ENCODE measurements around the gene SLC38A4. TPM values are rescaled to one million over a fixed set of nuclear protein-coding genes. Genes with fewer than 3 reads are reported as not detected.

The SLC38A4 gene
- total RNA-seq, 1 experiment from 2014 or later, result 1.5 TPM

DNA sequence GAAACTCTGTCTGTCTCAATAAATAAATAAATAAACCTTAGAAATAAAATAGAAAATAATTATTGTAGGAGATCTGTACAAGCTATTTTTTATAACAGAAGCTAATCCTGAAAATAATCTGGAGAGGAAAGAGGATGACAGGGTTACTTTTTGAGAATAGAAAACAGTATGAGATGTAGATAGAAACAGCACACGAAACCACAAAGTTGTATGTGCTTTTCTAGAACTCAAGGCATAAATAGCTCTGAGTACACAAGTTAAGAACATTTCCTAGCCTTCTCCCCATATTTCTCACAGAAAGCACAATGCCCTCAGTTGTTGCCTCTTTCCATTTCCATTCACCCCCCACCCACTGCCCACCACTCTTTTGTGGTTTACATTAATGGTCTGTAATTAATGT lies 35.7 kb downstream of the SLC38A4 start:
- no peak for DNase-seq
- TF ChIP-seq, protein P1, sequence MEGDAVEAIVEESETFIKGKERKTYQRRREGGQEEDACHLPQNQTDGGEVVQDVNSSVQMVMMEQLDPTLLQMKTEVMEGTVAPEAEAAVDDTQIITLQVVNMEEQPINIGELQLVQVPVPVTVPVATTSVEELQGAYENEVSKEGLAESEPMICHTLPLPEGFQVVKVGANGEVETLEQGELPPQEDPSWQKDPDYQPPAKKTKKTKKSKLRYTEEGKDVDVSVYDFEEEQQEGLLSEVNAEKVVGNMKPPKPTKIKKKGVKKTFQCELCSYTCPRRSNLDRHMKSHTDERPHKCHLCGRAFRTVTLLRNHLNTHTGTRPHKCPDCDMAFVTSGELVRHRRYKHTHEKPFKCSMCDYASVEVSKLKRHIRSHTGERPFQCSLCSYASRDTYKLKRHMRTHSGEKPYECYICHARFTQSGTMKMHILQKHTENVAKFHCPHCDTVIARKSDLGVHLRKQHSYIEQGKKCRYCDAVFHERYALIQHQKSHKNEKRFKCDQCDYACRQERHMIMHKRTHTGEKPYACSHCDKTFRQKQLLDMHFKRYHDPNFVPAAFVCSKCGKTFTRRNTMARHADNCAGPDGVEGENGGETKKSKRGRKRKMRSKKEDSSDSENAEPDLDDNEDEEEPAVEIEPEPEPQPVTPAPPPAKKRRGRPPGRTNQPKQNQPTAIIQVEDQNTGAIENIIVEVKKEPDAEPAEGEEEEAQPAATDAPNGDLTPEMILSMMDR (IDR thresholded peaks at IDR 0.05; ENCODE audit: unreplicated experiment), result no peak
- no TSS peak for BruUV-seq (replicated peaks)
- Mint-ChIP-seq H3K4me1 (ENCODE audit: low read depth, unreplicated experiment) (no peaks in the 10 kb centered on the region), H3K9me3 (ENCODE audit: low read depth, unreplicated experiment) (no peaks in the 10 kb centered on the region), H3K4me3 (ENCODE audit: low read depth, unreplicated experiment) (no peak overlapping the region), H3K27ac (ENCODE audit: unreplicated experiment) (no peak overlapping the region), H3K36me3 (ENCODE audit: insufficient read depth, unreplicated experiment) (no peaks in the 10 kb centered on the region), H3K27me3 (ENCODE audit: unreplicated experiment) (no peaks in the 10 kb centered on the region)
- intact Hi-C loops (cut with micrococcal nuclease; ENCODE audit: unreplicated experiment), result no loop called here
- CTCF ChIA-PET, result no interaction called here

GRCh38 chr12:46788072-46788887 lies 37.5 kb downstream of the SLC38A4 start:
- no TSS peak for BruUV-seq (replicated peaks)
- no peaks in the 10 kb centered on the region for H3K36me3 Mint-ChIP-seq (ENCODE audit: insufficient read depth, unreplicated experiment)
- no peaks in the 10 kb centered on the region for H3K9me3 Mint-ChIP-seq (ENCODE audit: low read depth, unreplicated experiment)
- DNase-seq, result no peak
- H3K4me3 Mint-ChIP-seq (ENCODE audit: low read depth, unreplicated experiment), result no peak overlapping the region
- H3K27me3 Mint-ChIP-seq (ENCODE audit: unreplicated experiment), result no peaks in the 10 kb centered on the region
- H3K4me1 Mint-ChIP-seq (ENCODE audit: low read depth, unreplicated experiment), result no peaks in the 10 kb centered on the region
- CTCF ChIA-PET, result no interaction called here
- H3K27ac Mint-ChIP-seq (ENCODE audit: unreplicated experiment), result no peak overlapping the region
- intact Hi-C loops (cut with micrococcal nuclease; ENCODE audit: unreplicated experiment), result no loop called here
- TF ChIP-seq, protein P1 (IDR thresholded peaks at IDR 0.05; ENCODE audit: unreplicated experiment), result no peak

DNA sequence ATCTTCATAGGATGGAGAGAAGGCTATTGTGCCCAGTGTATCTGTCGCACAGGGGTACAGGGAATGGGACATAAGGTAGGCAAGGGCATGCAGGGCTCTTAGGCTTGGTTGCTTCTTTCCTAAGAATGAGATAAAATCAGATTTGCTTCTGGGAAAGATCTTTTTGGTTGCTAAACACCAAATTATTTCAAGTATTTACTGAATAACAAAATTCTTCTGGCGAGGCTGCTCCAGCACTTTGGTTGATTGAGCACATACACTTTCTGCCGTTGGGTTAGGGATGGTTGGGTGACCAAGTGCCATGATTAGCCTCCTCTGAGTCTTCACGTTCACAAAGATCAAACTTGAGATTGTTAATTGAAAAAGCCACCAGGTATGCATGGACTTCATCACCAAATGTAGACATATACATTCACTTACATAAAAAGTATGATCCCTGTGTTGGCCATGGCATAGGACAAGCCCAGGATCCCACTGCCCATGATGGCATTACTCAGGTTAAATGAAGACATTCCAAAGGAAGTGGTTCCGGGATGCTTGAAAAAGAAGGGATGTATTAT lies 38.2 kb downstream of the SLC38A4 start:
- TF ChIP-seq, protein P1 (IDR thresholded peaks at IDR 0.05; ENCODE audit: unreplicated experiment), result no peak
- Mint-ChIP-seq H3K4me3 (ENCODE audit: low read depth, unreplicated experiment) (no peak overlapping the region), H3K27ac (ENCODE audit: unreplicated experiment) (no peak overlapping the region), H3K36me3 (ENCODE audit: insufficient read depth, unreplicated experiment) (no peaks in the 10 kb centered on the region), H3K9me3 (ENCODE audit: low read depth, unreplicated experiment) (no peaks in the 10 kb centered on the region), H3K4me1 (ENCODE audit: low read depth, unreplicated experiment) (no peaks in the 10 kb centered on the region), H3K27me3 (ENCODE audit: unreplicated experiment) (no peaks in the 10 kb centered on the region)
- CTCF ChIA-PET, result no interaction called here
- DNase-seq, result no peak
- no TSS peak for BruUV-seq (replicated peaks)
- intact Hi-C loops (cut with micrococcal nuclease; ENCODE audit: unreplicated experiment), result no loop called here

GRCh38 chr12:46786774-46787173 lies 39.0 kb downstream of the SLC38A4 start:
- DNase-seq, result no peak

More at GRCh38 chr12:46786774-46787173, 39.0 kb downstream of the SLC38A4 start:
- no peaks in the 10 kb centered on the region for H3K4me1 Mint-ChIP-seq (ENCODE audit: low read depth, unreplicated experiment)
- H3K27me3 Mint-ChIP-seq (ENCODE audit: unreplicated experiment), result no peaks in the 10 kb centered on the region
- intact Hi-C loops (cut with micrococcal nuclease; ENCODE audit: unreplicated experiment), result no loop called here
- CTCF ChIA-PET, result no interaction called here
- BruUV-seq (replicated peaks), result no TSS peak
- H3K9me3 Mint-ChIP-seq (ENCODE audit: low read depth, unreplicated experiment), result no peaks in the 10 kb centered on the region
- H3K36me3 Mint-ChIP-seq (ENCODE audit: insufficient read depth, unreplicated experiment), result no peaks in the 10 kb centered on the region
- no peak overlapping the region for H3K4me3 Mint-ChIP-seq (ENCODE audit: low read depth, unreplicated experiment)
- no peak overlapping the region for H3K27ac Mint-ChIP-seq (ENCODE audit: unreplicated experiment)
- TF ChIP-seq, protein P1 (IDR thresholded peaks at IDR 0.05; ENCODE audit: unreplicated experiment), result no peak
